ENCODE data around the gene DYNLT2. TPM values are rescaled to one million over a fixed set of nuclear protein-coding genes. Genes with fewer than 3 reads are reported as not detected.

The DYNLT2 gene
- total and polyA plus RNA-seq, 2 experiments from 2014 or later = 2.9 to 3.1 TPM

DNA sequence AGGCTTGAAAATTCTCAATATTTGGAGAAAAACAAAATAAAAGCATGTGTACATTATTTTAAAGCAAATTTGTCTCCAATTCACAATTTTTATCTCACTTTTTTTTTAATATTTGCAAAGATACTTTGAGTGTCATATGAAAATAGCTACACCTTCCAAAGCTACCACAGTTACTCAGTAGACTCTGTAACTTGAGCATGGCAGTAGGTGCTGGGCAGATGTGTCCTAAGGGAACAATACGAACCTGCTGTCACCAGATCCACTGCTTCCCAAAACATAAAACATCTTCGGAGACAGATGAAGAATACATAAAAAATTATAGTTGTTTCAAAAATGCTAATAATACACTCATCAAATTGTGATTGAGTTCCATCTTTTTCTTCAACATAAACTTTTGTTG lies 60.1 kb downstream of the DYNLT2 start:
- H3K9me3 ChIP-seq (ENCODE audit: low read depth) = peaks cover 9% of the 10 kb centered on the region
- H3K4me1 ChIP-seq (ENCODE audit: insufficient read depth) = no peaks in the 10 kb centered on the region
- no peak overlapping the region for H3K4me3 ChIP-seq
- no peak overlapping the region for H2AFZ ChIP-seq
- TF ChIP-seq EZH2 (IDR thresholded peaks at IDR 0.05; ENCODE audit: borderline replicate concordance) (no peak), EZH2phosphoT487 (IDR thresholded peaks at IDR 0.05; ENCODE audit: low read depth, severe bottlenecking, unreplicated experiment) (no peak)
- TF ChIP-seq, protein P1, sequence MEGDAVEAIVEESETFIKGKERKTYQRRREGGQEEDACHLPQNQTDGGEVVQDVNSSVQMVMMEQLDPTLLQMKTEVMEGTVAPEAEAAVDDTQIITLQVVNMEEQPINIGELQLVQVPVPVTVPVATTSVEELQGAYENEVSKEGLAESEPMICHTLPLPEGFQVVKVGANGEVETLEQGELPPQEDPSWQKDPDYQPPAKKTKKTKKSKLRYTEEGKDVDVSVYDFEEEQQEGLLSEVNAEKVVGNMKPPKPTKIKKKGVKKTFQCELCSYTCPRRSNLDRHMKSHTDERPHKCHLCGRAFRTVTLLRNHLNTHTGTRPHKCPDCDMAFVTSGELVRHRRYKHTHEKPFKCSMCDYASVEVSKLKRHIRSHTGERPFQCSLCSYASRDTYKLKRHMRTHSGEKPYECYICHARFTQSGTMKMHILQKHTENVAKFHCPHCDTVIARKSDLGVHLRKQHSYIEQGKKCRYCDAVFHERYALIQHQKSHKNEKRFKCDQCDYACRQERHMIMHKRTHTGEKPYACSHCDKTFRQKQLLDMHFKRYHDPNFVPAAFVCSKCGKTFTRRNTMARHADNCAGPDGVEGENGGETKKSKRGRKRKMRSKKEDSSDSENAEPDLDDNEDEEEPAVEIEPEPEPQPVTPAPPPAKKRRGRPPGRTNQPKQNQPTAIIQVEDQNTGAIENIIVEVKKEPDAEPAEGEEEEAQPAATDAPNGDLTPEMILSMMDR (IDR thresholded peaks at IDR 0.05; ENCODE audit: poor library complexity) = no peak
- 95% methylated on average over 2 of the region's 2 CpGs for WGBS (ENCODE audit: low lambda C conversion rate, missing lambda C conversion rate)
- peaks cover 36% of the 10 kb centered on the region for H3K79me2 ChIP-seq
- no peak overlapping the region for H3K4me2 ChIP-seq
- H4K20me1 ChIP-seq (ENCODE audit: insufficient read depth, poor library complexity, severe bottlenecking) = no peaks in the 10 kb centered on the region
- H3K27me3 ChIP-seq = no peaks in the 10 kb centered on the region
- H3K9me2 ChIP-seq (replicated peaks; ENCODE audit: insufficient read depth) = no peaks in the 10 kb centered on the region
- no peak for DNase-seq (ENCODE audit: low spot score)
- no peaks in the 10 kb centered on the region for H3K36me3 ChIP-seq (replicated peaks; ENCODE audit: insufficient read depth, low read depth)
- no peak overlapping the region for H3K27ac ChIP-seq

Other genes with a start within 250 kb of the DYNLT2 start
- gene WDR27, start 49.5 kb downstream of the DYNLT2 start, total RNA-seq = 27.4 and 27.7 TPM in 2 replicates
- gene WDR27, start 49.5 kb downstream of the DYNLT2 start, polyA plus RNA-seq = 29.7 and 38.6 TPM in 2 replicates
- 57.1 and 58.8 TPM in 2 replicates for gene C6orf120, start 49.4 kb downstream of the DYNLT2 start, total RNA-seq
- gene C6orf120, start 49.4 kb downstream of the DYNLT2 start, polyA plus RNA-seq = 25.6 and 37.9 TPM in 2 replicates
- gene PHF10, start 27.1 kb downstream of the DYNLT2 start, total RNA-seq = 41.8 and 44.9 TPM in 2 replicates
- 30.1 and 32.9 TPM in 2 replicates for gene PHF10, start 27.1 kb downstream of the DYNLT2 start, polyA plus RNA-seq
- gene ERMARD, start 50 bp upstream of the DYNLT2 start, total RNA-seq = 16.9 and 27.4 TPM in 2 replicates
- 22.7 and 25.5 TPM in 2 replicates for gene ERMARD, start 50 bp upstream of the DYNLT2 start, polyA plus RNA-seq

All from hepatocyte (in vitro differentiated cells).